NCI-H526 (cell line): ENCODE data around the gene PLEKHA1.

Experiments
- DNase-seq, 2 experiments: peaks; one replicate each; lab custom pipeline; 2025; lab: John Stamatoyannopoulos, UW

PLEKHA1 gene

GRCh38 chr10:122346326-122346950 lies 28.1 kb upstream of the PLEKHA1 start:
- no peak for DNase-seq

GRCh38 chr10:122347170-122347841 lies 27.2 kb upstream of the PLEKHA1 start:
- DNase-seq, result no peak

- peak in 1 of 2 experiments; percentile 7 for DNase-seq
Observed at GRCh38 chr10:122348512-122348911, 26.0 kb upstream of the PLEKHA1 start.

GRCh38 chr10:122348935-122349361 lies 25.6 kb upstream of the PLEKHA1 start:
- DNase-seq, result no peak

GRCh38 chr10:122349758-122350369 lies 24.6 kb upstream of the PLEKHA1 start:
- DNase-seq, result peak; percentile 38 to 81

- DNase-seq, result no peak
Observed at GRCh38 chr10:122350893-122351292, 23.6 kb upstream of the PLEKHA1 start.

- peak; percentile 13 to 64 for DNase-seq
Observed at GRCh38 chr10:122352817-122353525, 21.5 kb upstream of the PLEKHA1 start.

- no peak for DNase-seq
Observed at GRCh38 chr10:122354383-122354782, 20.1 kb upstream of the PLEKHA1 start.

GRCh38 chr10:122357685-122358084 lies 16.8 kb upstream of the PLEKHA1 start:
- no peak for DNase-seq

GRCh38 chr10:122359621-122360020 lies 14.9 kb upstream of the PLEKHA1 start:
- no peak for DNase-seq

GRCh38 chr10:122361046-122361445 lies 13.5 kb upstream of the PLEKHA1 start:
- DNase-seq, result no peak

- DNase-seq, result no peak
Observed at GRCh38 chr10:122362031-122362592, 12.4 kb upstream of the PLEKHA1 start.

- no peak for DNase-seq
Observed at GRCh38 chr10:122362621-122363020, 11.9 kb upstream of the PLEKHA1 start.

- DNase-seq, result no peak
Observed at GRCh38 chr10:122363311-122363710, 11.2 kb upstream of the PLEKHA1 start.

- DNase-seq, result no peak
Observed at GRCh38 chr10:122363722-122364463, 10.6 kb upstream of the PLEKHA1 start.

GRCh38 chr10:122368502-122369254 lies 5.8 kb upstream of the PLEKHA1 start:
- DNase-seq, result no peak

GRCh38 chr10:122373108-122373507 lies 1.4 kb upstream of the PLEKHA1 start:
- DNase-seq, result no peak

- peak in 1 of 2 experiments; percentile 24 for DNase-seq
Observed at GRCh38 chr10:122373721-122374120, 787 bp upstream of the PLEKHA1 start.

- peak; percentile 23 to 77 for DNase-seq
Observed at GRCh38 chr10:122374859-122375678, 561 bp downstream of the PLEKHA1 start.

- no peak for DNase-seq
Observed at GRCh38 chr10:122375679-122376160, 1.2 kb downstream of the PLEKHA1 start.
